Measurements from ENCODE around the gene THUMPD2.

DNA sequence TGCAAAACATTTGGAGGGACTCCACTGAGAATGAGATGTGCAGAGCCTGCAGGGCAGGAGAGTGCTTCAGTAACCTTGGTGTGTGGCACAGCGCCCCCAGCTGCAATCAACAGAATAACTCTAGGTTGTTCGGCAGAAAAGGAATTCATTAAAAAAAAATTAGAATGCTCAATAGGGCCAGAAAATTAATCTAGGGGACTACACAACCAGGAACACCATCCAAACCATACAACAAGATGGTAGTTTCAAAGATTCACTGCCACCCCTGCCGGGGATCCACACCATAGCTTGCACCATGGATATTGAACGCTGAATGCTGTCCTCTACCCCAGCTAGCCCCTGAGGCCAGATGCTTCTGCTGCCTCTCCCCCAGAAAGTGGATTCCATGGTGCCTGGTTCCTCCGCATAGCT lies 50.1 kb downstream of the THUMPD2 start:
- TF ChIP-seq YY1 (IDR thresholded peaks at IDR 0.05; ENCODE audit: low read depth) = no peak
- peak; percentile 81 for TF ChIP-seq RAD21 (IDR thresholded peaks at IDR 0.05; ENCODE audit: low read depth)
- TF ChIP-seq EGR1 (IDR thresholded peaks at IDR 0.05) = no peak
- TF ChIP-seq NFIC (IDR thresholded peaks at IDR 0.05) = no peak
- no peak for TF ChIP-seq TEAD4 (IDR thresholded peaks at IDR 0.05)
- TF ChIP-seq, protein P1, sequence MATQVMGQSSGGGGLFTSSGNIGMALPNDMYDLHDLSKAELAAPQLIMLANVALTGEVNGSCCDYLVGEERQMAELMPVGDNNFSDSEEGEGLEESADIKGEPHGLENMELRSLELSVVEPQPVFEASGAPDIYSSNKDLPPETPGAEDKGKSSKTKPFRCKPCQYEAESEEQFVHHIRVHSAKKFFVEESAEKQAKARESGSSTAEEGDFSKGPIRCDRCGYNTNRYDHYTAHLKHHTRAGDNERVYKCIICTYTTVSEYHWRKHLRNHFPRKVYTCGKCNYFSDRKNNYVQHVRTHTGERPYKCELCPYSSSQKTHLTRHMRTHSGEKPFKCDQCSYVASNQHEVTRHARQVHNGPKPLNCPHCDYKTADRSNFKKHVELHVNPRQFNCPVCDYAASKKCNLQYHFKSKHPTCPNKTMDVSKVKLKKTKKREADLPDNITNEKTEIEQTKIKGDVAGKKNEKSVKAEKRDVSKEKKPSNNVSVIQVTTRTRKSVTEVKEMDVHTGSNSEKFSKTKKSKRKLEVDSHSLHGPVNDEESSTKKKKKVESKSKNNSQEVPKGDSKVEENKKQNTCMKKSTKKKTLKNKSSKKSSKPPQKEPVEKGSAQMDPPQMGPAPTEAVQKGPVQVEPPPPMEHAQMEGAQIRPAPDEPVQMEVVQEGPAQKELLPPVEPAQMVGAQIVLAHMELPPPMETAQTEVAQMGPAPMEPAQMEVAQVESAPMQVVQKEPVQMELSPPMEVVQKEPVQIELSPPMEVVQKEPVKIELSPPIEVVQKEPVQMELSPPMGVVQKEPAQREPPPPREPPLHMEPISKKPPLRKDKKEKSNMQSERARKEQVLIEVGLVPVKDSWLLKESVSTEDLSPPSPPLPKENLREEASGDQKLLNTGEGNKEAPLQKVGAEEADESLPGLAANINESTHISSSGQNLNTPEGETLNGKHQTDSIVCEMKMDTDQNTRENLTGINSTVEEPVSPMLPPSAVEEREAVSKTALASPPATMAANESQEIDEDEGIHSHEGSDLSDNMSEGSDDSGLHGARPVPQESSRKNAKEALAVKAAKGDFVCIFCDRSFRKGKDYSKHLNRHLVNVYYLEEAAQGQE (IDR thresholded peaks at IDR 0.05; ENCODE audit: low read depth) = no peak
- no peak for TF ChIP-seq EP300 (IDR thresholded peaks at IDR 0.05; ENCODE audit: borderline replicate concordance)
- TF ChIP-seq, protein P2, sequence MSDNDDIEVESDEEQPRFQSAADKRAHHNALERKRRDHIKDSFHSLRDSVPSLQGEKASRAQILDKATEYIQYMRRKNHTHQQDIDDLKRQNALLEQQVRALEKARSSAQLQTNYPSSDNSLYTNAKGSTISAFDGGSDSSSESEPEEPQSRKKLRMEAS (IDR thresholded peaks at IDR 0.05) = no peak
- TF ChIP-seq FOXM1 (IDR thresholded peaks at IDR 0.05; ENCODE audit: borderline replicate concordance, low read depth) = no peak
